Left renal pelvis (tissue), 4 donors: ENCODE results near the gene EDDM13. TPM values are rescaled to one million over a fixed set of nuclear protein-coding genes. Genes with fewer than 3 reads are reported as not detected.
"Not testable (repeated sequence)": the region's sequence is repeated elsewhere in the genome, so short reads cannot be mapped to it uniquely, and the experiment has no call there.

ENCODE experiments used
- DNase-seq, 4 donors: peaks; one replicate each; pipeline ENCODE4 v3.0.0-alpha.2; 2013; ENCODE audit warnings: low read depth in 4 of 4, low spot score in 3 of 4
- polyA plus RNA-seq, 4 donors: library from polyadenylated mRNA; unstranded; fragments of 120-200 nt; gene quantifications; one replicate each; pipeline ENCODE4 v1.2.1, GENCODE V29; 2013; ENCODE audit not compliant: insufficient read length in 4 of 4

Gene EDDM13
- polyA plus RNA-seq = 1 to 10 TPM in 3 of 4 donors, under 1 TPM in 1; 0.86 to 3.0 (median 1.5) TPM

- no peak for DNase-seq
Observed at GRCh38 chr19:56272161-56272798, at the start of gene EDDM13. TSS of gene EDDM13 (plus strand) at chr19:56272748. CDS start at chr19:56272835, 87 bp downstream.

GRCh38 chr19:56222901-56223300, 49.6 kb upstream of the EDDM13 start:
- DNase-seq = no peak

GRCh38 chr19:56223481-56223880, 49.1 kb upstream of the EDDM13 start:
- DNase-seq = no peak

DNA sequence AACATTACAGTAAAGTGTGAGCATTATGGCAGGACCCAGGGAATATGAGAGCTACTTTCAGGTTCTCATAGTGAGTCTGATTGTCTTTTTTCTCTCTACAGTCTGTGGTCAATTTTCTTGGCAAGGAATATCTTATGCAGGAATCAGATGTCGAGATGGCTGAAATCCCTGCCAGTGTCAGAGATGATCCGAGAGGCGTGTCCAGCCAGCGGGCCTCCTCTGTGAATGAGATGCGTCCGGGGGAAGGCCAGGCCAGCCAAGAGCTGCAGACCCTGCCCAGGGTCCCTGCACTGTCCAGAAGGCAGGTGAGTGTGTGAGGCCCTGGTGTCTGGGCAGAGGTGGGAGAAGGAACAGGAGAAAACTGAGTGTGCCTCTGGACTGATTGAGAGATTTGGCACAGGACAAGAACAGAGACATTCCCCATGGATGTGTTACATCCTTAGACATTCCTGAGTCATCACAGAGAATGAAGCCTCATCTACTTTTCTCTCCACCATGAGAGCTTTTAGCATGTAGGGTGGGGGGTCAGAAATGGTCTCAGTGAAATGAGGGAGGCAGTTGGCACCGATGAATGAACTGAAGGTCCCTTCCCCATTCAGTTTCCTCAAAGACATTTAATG, 27.3 kb upstream of the EDDM13 start:
- DNase-seq = no peak

DNA sequence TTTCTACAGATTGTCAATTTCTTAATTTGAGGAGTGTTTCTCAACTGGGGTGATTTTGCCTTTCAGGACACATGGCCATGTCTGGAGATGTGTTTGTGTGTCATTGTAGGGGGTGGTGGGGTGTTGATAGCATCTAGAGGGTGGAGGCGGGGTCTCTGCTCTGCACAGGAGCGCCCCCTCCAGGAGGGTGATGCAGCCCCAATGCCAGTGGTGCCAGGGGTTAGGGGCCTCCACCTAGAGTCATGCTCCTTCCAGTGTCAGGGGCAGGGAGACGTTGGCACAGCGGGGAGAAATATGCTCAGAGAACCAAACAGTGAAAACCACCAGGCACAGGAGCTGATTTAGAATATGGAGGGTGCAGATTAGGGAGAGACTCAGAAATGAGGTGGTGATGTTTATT, 26.8 kb upstream of the EDDM13 start:
- DNase-seq = not testable (repeated sequence)

GRCh38 chr19:56248736-56249338, 23.7 kb upstream of the EDDM13 start:
- DNase-seq = not testable (repeated sequence)

DNA sequence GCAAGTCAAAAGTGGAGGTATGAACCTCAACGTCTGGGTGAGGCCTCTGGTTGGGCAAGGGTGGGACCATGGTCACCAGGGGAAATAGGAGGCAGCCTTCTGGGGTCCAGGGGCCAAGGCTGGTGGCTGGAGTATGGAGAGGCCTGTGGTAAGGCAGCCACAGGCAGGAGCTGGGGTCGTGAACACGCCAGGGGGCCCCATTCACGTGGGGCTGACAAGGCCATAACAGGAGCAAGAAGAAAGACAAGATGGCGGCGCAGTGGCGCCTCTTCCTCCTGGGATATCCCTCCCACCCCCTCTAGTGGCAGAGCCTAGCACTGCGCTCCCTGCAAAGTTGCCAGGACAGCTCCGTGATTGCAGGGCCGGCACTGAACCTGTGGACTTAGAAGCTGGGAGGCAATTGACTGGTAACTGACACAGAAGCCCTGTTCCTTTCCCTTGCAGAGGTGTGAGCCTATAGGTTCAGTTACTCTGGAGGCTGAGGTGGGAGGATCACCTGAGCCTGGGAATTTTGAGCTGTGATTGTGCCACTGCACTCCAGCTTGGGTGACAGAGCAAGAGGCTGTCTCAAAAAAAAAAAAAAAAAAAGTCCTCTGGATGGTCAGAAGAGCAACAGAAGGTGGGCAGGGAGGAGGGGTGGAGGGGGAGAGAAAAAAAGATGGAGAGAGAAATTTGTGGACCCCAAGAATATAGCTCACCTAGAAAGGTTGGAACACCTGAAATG, 19.7 kb upstream of the EDDM13 start:
- peak; percentile 33 to 60 (median 42) for DNase-seq

DNA sequence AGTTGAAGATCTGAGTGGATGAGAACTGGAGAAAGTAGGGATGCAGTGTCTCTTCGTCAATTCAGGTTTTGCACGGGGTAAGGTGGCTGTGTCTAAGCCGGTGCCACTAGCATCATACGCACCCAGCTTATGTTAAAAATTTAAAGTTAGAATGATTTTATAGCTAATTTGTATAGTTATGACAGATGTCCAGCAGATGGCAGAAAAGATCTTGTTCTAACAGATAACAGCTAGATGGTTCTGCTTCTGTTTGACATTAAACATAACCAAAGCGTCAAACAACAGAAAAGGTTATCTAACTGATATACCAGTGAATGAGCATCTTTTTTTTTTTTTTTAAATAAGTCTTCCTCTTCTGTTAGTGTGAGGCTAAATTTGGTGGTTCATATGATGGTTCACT, 18.8 kb upstream of the EDDM13 start:
- DNase-seq = peak in 3 of 4 donors; percentile 26 to 40 (median 29)

DNA sequence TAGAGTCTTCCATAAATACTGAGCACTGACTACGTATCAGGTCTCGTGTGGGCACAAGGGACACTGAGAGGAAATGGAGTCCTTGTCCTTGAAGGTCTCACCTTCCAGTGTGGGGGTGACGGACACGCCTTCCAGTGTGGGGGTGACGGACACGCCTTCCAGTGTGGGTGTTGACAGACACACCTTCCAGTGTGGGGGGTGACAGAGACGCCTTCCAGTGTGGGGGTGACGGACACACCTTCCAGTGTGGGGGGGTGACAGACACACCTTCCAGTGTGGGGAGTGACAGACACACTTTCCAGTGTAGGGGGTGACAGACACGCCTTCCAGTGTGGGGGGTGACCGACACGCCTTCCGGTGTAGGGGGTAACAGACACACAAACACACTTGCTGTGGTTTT, 14.3 kb upstream of the EDDM13 start:
- no peak for DNase-seq

- DNase-seq = no peak
Observed at GRCh38 chr19:56261145-56261544, 11.4 kb upstream of the EDDM13 start.

DNA sequence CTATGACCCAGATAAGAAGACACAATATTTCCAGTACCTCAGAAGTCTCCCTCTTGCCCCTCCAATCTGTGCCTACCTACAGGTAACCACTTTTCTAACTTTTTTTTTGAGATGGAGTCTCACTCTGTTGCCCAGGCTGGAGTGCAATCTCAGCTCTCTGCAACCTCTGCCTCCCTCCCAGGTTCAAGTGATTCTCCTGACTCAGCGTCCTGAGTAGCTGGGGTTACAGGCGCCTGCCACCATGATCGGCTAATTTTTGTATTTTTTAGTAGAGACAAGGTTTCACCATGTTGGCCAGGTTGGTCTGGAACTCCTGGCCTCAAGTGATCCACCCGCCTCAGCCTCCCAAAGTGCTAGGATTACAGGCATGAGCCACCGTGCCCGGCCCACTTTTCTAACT, 10.6 kb upstream of the EDDM13 start:
- DNase-seq = not testable (repeated sequence)

DNA sequence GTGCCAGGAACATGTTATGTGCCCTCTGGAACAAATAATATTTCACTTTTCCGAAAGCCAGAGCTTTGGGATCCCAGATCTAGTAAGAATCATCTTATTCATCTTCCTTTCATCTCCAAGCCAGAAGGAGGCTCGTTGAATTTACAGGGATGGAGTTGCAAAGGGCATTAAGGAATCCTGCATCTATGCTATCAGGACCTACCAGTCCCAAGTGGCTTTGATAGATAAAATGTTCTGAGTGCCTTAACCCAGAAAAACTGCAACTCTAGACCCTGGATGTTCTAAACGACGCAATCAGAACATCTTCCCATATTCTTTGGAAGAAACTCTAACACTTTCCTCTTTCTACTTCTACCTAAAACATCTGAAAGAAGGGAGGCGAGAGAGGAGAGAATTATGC, 9.2 kb upstream of the EDDM13 start:
- no peak for DNase-seq

- DNase-seq = no peak
Observed at GRCh38 chr19:56266051-56266450, 6.5 kb upstream of the EDDM13 start.

GRCh38 chr19:56269348-56269747, 3.2 kb upstream of the EDDM13 start:
- no peak for DNase-seq

- no peak for DNase-seq
Observed at GRCh38 chr19:56270676-56271075, 1.9 kb upstream of the EDDM13 start.

- no peak for DNase-seq
Observed at GRCh38 chr19:56271151-56271550, 1.4 kb upstream of the EDDM13 start.

GRCh38 chr19:56273563-56274117, 1.1 kb downstream of the EDDM13 start:
- DNase-seq = no peak

DNA sequence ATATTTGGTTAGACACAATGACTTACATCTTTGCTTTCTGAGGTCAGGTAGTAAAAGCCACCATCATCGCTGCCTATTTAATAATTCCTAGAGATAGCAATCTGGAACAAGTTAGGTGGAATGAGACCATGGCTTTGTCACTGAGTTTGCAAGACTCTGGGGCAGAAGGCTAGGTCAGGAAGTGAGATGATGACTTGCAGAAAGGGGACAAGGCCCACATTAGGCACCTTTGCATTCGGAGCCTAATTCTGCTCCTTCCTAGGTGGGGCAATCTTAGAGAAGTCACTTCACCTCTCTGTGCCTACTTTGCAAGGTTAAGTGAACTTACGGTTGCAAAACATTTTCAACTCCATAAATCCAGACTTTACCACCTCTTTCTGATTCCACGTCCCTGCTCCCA, 10.3 kb downstream of the EDDM13 start:
- DNase-seq = no peak

- DNase-seq = no peak
Observed at GRCh38 chr19:56284746-56285145, 12.2 kb downstream of the EDDM13 start.

DNA sequence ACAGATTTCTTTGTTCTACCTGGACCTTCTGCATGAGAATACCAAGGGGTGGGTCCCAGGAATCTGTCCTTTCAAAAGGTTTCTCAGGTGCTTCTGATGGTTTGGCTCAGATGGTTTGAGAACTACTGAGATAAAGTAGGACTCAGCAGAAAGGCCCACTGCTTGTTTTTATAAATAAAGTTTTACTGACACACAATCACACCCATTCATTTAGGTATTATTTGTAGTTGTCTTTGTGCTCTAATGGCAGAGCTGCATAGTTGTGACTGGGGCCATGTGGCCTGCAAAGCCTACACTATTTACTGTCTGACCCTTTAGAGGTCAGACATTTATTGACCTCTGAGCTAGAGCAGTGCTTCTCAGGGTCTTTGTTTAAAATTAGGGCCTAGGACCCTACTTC, 17.6 kb downstream of the EDDM13 start:
- DNase-seq = no peak

DNA sequence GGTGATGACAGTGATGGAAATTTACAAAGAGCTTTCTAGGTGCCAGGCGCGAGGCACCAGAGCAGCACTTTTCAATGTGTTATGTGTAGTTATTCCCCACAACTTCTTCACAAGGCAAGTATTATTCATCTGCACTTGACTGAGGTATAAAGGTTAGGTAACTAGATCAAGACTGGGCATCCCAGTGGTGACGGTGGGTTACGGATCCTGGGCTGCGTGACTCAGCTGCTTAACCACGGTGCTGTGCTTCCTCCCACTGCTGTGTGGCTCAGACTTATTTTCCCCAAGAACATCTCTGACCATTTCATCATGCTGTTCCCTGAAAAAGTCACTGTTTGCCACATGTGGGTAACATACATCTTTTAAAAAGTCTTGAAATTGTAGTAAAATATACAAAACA, 19.3 kb downstream of the EDDM13 start:
- DNase-seq = no peak
